Left lobe of liver (tissue), 2 donors: ENCODE results near the gene SLC35G6. TPM values are rescaled to one million over a fixed set of nuclear protein-coding genes. Genes with fewer than 3 reads are reported as not detected.
A peak's percentile ranks its signal among the peaks of the same experiment; 100 is the strongest.
"Not testable (repeated sequence)": the region's sequence is repeated elsewhere in the genome, so short reads cannot be mapped to it uniquely, and the experiment has no call there.

Experiments
- ATAC-seq: fragments of 200-7000 bp; cut with Tn5 transposase; one replicate; pipeline ENCODE4 v1.9.1; 2020; ENCODE audit warnings: mild to moderate bottlenecking, moderate library complexity
- DNase-seq: peaks from one replicate; pipeline ENCODE4 v3.0.0-alpha.2; 2020; ENCODE audit warnings: low spot score
- total RNA-seq: library from RNA; stranded (reverse); gene quantifications from one replicate; pipeline ENCODE4 v1.2.1, GENCODE V29; 2021
- donor health status: DM: no; HTN: no; CAD: no; lungs with moderate emphysema.
- donor health status: DM: no; HTN: yes; CAD: no.

The SLC35G6 gene
- not detected for total RNA-seq

DNA sequence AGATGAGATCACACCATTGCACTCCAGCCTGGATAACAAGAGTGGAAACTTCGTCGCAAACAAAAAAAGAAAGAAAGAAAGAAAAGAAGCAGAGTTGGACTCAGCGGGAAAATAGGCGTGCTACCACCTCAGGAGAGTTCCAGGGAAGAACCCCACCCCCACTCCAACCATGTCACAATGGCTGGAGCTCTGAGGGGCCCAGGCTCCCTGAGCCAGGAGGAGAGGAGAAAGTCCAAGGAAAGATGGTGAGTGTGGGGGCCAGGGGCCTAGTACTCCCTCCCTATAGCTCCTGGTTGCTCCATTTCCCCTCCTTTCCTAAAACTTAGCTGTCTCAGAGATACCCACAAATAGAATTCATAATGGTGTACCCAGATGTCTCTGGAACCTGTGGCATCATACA lies at the start of gene SLC35G6:
SLC35G6 (plus strand) TSS at position 172 of the 400 bp plus-strand sequence; CDS start at position 243, 71 bp downstream.
- DNase-seq, ATAC-seq: not testable (repeated sequence)

DNA sequence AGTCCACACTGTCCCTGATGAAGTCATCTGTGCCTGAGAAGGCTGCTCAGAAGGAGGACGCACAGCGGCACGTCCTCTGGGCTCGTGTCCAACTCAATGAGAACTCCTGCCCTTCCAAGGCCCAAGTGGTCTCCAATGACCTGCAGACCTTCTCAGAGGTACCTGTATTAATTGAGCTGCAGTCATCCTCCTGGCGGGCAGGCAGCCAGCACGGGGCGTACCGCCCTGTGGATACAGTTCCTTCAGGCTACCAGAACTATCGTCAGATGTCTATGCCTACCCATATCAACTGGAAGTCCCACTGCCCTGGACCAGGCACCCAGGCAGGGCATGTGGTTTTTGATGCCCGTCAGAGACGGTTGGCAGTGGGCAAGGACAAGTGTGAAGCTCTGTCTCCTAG lies 49.0 kb upstream of the SLC35G6 start:
- DNase-seq: no peak
- ATAC-seq: no peak

GRCh38 chr17:7435676-7436555 lies 45.3 kb upstream of the SLC35G6 start:
- peak; percentile 64 for DNase-seq
- ATAC-seq: peak; percentile 3

- peak; percentile 89 for DNase-seq
- ATAC-seq: peak; percentile 81
These were observed 44.5 kb upstream of the SLC35G6 start for GRCh38 chr17:7436556-7437368.

- DNase-seq (no peak), ATAC-seq (no peak)
These were observed 43.8 kb upstream of the SLC35G6 start for GRCh38 chr17:7437369-7437863.

DNA sequence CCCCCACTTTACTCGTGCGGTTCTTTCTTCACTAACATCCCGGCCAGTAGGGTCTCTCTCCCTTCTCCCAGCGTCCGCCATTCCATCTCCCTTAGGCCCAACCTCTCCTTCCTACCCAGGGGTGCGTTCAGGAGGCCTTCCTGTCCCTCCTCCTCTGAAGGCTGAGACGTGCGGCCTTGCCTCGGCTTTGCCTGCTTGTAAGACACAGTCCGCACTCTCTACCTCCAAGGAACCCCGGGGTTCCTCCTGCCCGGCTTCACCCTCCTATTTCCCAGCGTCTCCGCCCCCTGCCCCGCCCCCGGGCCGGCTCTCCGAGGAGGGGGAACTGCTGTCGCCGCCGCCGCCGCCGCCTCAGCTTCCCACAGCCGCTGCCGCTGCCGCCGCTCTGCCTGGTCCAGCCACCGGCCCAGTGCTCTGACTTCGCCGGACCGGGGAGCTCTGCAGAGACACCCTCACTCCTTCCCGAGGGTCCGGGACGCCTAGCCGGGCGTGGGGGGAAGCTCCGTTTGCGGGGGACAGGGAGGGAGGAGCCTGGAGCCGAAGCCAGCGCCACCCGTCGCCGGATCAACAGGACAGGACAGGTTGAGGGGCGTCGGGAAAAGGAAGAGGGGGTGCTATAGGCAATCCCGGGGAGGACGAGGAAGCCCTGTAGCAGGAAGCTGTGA lies 43.2 kb upstream of the SLC35G6 start:
- DNase-seq (peak; percentile 67), ATAC-seq (no peak)

- no peak for DNase-seq
- no peak for ATAC-seq
These were observed 42.4 kb upstream of the SLC35G6 start for GRCh38 chr17:7438656-7439460.

GRCh38 chr17:7439462-7440112 lies 41.7 kb upstream of the SLC35G6 start, which contains the start of gene FGF11:
TSS of gene FGF11 (plus strand) at chr17:7439512. CDS start at chr17:7439621, 109 bp downstream.
- ATAC-seq: no peak
- DNase-seq: no peak

DNA sequence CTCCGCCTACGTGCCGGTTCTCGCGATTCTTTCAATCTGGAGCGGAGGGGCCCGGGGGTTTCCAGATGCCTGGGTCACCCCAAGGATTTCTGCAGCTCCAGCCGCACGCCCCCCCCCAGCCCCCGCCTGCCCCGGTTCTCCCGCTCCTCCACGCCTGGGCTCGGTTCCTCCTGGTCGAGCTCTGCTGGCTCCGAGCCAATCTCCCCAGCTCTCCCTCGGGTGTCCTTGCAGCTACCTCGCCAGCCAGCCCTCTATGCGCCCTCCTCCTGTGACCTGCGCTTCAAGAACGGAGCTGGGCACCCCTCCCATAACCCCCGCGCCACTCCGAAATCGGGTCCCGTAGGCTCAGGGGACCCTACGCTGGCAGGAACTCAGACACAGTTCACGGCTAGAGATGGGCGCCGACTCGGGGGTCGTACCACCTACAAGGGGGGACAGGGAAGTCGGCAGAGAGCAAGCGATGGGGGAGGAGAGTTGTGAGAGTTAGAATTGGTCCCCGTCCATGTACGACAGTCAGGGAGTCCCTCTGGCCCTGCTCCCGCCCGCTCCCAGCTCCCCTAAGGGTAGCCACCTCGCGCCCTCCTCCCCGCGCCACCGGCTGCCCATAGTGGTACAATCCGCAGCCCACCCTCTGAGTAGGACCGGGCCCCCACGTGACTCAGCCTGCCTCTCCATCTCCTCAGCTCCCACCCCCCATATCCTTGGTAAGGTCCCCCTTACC lies 41.0 kb upstream of the SLC35G6 start:
- DNase-seq (peak; percentile 62), ATAC-seq (no peak)

GRCh38 chr17:7440834-7441195 lies 40.4 kb upstream of the SLC35G6 start:
- ATAC-seq (peak; percentile 21), DNase-seq (peak; percentile 76)

- ATAC-seq: no peak
- no peak for DNase-seq
These were observed 40.0 kb upstream of the SLC35G6 start for GRCh38 chr17:7441266-7441665.

DNA sequence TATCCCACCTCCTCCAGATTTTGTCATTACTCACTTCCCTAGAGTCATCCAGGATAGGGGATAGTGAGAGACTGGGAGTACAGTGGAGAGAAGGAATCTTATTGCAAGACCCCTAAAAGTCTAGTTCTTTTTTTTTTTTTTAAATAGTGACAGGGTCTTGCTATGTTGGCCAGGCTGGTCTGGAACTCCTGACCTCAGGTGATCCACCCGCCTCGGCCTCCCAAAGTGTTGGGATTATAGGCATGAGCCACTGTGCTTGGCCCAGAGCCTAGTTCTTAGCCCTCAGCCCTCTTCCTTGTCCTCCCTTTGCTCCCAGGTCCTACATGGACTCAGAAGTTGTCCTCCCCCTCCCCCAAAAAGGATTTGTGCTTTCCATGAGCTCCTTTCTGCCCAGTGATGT lies 39.1 kb upstream of the SLC35G6 start:
- DNase-seq (no peak), ATAC-seq (no peak)

GRCh38 chr17:7443499-7444485 lies 37.5 kb upstream of the SLC35G6 start:
- no peak for DNase-seq
- no peak for ATAC-seq

DNA sequence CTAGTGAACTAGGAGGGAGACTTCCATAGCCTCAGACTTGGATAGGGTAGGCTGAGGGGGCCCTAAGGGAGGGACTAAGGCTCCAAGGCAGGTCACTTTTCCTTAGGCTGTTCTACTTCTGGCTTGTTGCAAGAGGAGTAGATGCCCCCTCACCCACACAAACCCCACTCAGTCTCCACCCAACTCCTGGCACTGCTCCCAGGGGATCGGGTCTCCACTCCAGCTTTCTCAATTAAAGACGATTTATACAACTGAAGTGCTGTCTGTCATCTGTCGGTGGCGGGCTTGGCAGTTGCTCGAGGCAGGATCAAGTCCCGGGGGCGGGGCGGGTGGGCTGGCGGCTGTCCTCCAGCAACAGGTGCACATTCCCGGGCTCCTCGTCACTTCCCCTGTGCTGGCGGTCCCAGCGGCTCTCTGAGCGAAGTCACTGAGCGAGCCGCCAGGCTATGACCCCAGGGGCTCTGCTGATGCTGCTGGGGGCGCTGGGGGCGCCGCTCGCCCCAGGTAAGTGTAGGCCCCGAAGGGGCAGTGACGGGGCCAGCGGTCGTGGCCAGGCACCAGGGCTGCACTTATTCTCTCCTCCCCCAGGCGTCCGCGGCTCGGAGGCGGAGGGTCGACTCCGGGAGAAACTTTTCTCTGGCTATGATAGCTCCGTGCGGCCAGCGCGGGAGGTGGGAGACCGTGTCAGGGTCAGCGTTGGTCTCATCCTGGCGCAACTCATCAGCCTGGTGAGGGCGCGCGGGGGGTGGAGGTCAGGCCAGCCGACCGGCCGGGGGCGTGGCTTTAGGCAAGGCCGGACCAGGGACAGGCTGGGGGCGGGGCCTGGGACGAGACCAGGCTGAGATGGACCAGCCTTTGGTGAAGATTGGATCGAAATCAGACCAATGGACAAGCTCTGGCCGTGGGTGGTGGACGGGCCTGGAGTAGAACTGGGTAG lies 36.3 kb upstream of the SLC35G6 start, which contains the start of gene CHRNB1:
CHRNB1 (plus strand) TSS at position 380 of the 937 bp plus-strand sequence; CDS start at position 447, 67 bp downstream.
- ATAC-seq: peak; percentile 93
- peak; percentile 95 for DNase-seq

DNA sequence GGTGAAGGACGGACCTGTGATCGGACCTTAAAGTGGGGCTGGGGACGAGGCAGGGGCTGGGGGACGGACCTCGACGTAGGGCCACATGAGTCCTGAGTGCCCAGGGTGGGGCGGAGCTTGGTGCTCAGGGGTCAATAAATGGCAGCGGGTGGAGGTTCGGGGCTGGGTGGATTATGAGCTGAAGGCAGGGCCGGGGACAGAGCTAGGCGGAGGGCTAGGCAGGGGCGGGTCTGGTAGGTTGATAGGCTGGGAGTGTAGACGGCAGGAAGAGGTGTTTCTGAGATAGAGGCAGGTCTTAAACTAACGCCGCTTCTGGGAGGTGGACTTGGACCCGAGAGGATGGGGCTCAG lies 35.7 kb upstream of the SLC35G6 start:
- ATAC-seq (peak; percentile 87), DNase-seq (peak; percentile 89)

- ATAC-seq: no peak
- DNase-seq: no peak
These were observed 32.8 kb upstream of the SLC35G6 start for GRCh38 chr17:7448461-7448860.
